Breast epithelium (tissue), 4 donors: Measurements from ENCODE around the gene RAP2B. TPM values are rescaled to one million over a fixed set of nuclear protein-coding genes. Genes with fewer than 3 reads are reported as not detected.

ENCODE experiments used
- DNase-seq, 2 donors: peaks; one replicate each; pipeline ENCODE4 v3.0.0-alpha.2; 2019; ENCODE audit warnings: low spot score in 2 of 2
- H3K27ac ChIP-seq, 2 donors: fragments of 200-600 bp; sonication (generic) in 1 of 2; one replicate each; pipeline ENCODE4 v1.5.1; 2016 to 2019; ENCODE audit warnings: mild to moderate bottlenecking in 1 of 2
- H3K27me3 ChIP-seq, 2 donors: fragments of 200-600 bp; sonication (generic) in 1 of 2; one replicate each; pipeline versions ENCODE4 v1.5.1 to v1.6.0; 2017 to 2019; ENCODE audit warnings: control low read depth in 1 of 2, mild to moderate bottlenecking in 1 of 2
- H3K36me3 ChIP-seq: fragments of 200-600 bp; one replicate; pipeline ENCODE4 v1.5.1; 2019
- H3K4me1 ChIP-seq, 2 donors: fragments of 200-600 bp; sonication (generic); one replicate each; pipeline ENCODE4 v1.5.1; 2016 to 2019; ENCODE audit warnings: control low read depth in 1 of 2
- H3K4me3 ChIP-seq, 3 donors: fragments of 200-600 bp; sonication (generic); 1 replicate in 2 of 3; 2 replicates in 1 of 3; pipeline ENCODE4 v1.5.1; 2016 to 2019; ENCODE audit warnings: mild to moderate bottlenecking in 3 of 3, moderate library complexity in 2 of 3
- H3K9me3 ChIP-seq, 2 donors: fragments of 200-600 bp; sonication (generic) in 1 of 2; one replicate each; pipeline ENCODE4 v1.5.1; 2016 to 2019; ENCODE audit warnings: control low read depth in 1 of 2
- POLR2A ChIP-seq: fragments of 450-650 bp; IDR thresholded peaks from one replicate; pipeline ENCODE4 v1.6.1; 2016; ENCODE audit warnings: antibody characterized with exemption, mild to moderate bottlenecking, moderate library complexity
- POLR2AphosphoS5 ChIP-seq, 3 donors: sonication (generic); formaldehyde crosslinking; IDR thresholded peaks; one replicate each; pipeline ENCODE4 v1.6.1; 2017; ENCODE audit warnings: antibody characterized with exemption in 3 of 3
- intact Hi-C: fragments of 100-400 bp; cut with DNase I; formaldehyde crosslinking; loops from one replicate; pipeline ENCODE4 v1.15.1; 2023; ENCODE audit warnings: low total_unique reads
- total RNA-seq, 3 donors: library from RNA; depleted of rRNA; stranded (reverse); fragments of >200 nt; gene quantifications; one replicate each; pipeline ENCODE4 v1.1.0, GENCODE V29; 2016
- TF ChIP-seq, protein P1 (sequence below), 3 donors: fragments of 450-650 bp; IDR thresholded peaks; one replicate each; pipeline ENCODE4 v1.5.1; 2016 to 2017; ENCODE audit warnings: antibody characterized with exemption in 3 of 3, mild to moderate bottlenecking in 3 of 3, moderate library complexity in 3 of 3

RAP2B gene
- total RNA-seq, 3 donors from 2014 or later, result 6.6 to 21.0 (median 13.5) TPM

- H3K27me3 ChIP-seq, result no peaks in the 10 kb centered on the region
- H3K4me1 ChIP-seq, result no peaks in the 10 kb centered on the region
- H3K9me3 ChIP-seq, result no peaks in the 10 kb centered on the region
- H3K4me3 ChIP-seq, result no peak overlapping the region
- no peaks in the 10 kb centered on the region for H3K36me3 ChIP-seq
- H3K27ac ChIP-seq, result no peak overlapping the region
- no peak for DNase-seq
- TF ChIP-seq POLR2A (no peak), POLR2AphosphoS5 (IDR thresholded peaks at IDR 0.05) (no peak)
- TF ChIP-seq, protein P1, sequence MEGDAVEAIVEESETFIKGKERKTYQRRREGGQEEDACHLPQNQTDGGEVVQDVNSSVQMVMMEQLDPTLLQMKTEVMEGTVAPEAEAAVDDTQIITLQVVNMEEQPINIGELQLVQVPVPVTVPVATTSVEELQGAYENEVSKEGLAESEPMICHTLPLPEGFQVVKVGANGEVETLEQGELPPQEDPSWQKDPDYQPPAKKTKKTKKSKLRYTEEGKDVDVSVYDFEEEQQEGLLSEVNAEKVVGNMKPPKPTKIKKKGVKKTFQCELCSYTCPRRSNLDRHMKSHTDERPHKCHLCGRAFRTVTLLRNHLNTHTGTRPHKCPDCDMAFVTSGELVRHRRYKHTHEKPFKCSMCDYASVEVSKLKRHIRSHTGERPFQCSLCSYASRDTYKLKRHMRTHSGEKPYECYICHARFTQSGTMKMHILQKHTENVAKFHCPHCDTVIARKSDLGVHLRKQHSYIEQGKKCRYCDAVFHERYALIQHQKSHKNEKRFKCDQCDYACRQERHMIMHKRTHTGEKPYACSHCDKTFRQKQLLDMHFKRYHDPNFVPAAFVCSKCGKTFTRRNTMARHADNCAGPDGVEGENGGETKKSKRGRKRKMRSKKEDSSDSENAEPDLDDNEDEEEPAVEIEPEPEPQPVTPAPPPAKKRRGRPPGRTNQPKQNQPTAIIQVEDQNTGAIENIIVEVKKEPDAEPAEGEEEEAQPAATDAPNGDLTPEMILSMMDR (IDR thresholded peaks at IDR 0.05), result no peak
- intact Hi-C loops, result no loop called here
Observed at GRCh38 chr3:153210146-153210545, 48.1 kb downstream of the RAP2B start.

DNA sequence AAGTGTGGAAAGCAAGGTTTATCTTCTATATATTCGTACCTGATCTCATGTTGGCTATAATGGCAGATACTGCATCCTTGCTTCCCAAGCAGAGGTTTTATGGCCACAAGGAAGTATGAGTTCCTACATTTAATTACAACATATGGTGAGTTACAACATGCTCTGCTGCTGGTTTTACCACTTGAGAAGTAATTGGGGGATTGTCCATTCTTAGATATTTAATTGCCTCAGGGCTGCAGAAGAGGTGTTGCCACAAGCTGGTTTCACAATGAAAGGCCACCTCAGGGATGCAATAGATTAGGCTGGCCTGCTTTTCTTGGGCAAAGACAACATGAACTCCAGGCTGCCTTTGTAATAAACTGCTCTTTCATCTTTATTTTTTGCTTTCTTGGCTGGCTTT, 48.6 kb downstream of the RAP2B start:
- H3K36me3 ChIP-seq, result no peaks in the 10 kb centered on the region
- no peak for TF ChIP-seq POLR2A
- no peak for TF ChIP-seq POLR2AphosphoS5 (IDR thresholded peaks at IDR 0.05)
- TF ChIP-seq, protein P1 (IDR thresholded peaks at IDR 0.05), result no peak
- no peak for DNase-seq
- H3K4me3 ChIP-seq, result no peak overlapping the region
- no peaks in the 10 kb centered on the region for H3K4me1 ChIP-seq
- no peaks in the 10 kb centered on the region for H3K27me3 ChIP-seq
- H3K9me3 ChIP-seq, result no peaks in the 10 kb centered on the region
- no peak overlapping the region for H3K27ac ChIP-seq
- intact Hi-C loops, result no loop called here

- DNase-seq, result no peak
- no peaks in the 10 kb centered on the region for H3K27me3 ChIP-seq
Observed at GRCh38 chr3:153215497-153215896, 53.5 kb downstream of the RAP2B start.

DNA sequence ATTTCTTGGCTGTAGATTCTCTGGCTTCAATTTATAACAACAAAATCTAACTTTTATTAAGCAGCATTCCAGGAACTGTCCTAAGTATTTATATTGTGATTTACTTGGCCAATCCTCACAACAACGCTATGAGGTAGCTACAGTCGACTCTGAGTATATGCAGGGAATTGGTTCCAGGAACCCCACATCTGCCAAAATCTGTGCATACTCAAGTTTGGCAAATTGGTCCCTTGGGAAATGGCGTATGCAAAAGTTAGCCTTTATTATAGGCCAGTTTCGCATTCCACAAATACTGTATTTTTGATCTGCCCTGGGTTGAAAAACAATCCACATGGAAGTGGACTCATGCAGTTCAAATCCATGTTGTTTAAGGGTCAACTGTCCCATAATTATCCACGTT, 53.9 kb downstream of the RAP2B start:
- intact Hi-C loops, result no loop called here
- Histone ChIP-seq H3K36me3 (no peaks in the 10 kb centered on the region), H3K4me1 (no peaks in the 10 kb centered on the region), H3K9me3 (no peaks in the 10 kb centered on the region), H3K27me3 (no peaks in the 10 kb centered on the region), H3K27ac (no peak overlapping the region), H3K4me3 (no peak overlapping the region)
- no peak for TF ChIP-seq POLR2A
- no peak for TF ChIP-seq POLR2AphosphoS5 (IDR thresholded peaks at IDR 0.05)
- TF ChIP-seq, protein P1 (IDR thresholded peaks at IDR 0.05), result no peak
- DNase-seq, result no peak

More at GRCh38 chr3:153215497-153215896, 53.5 kb downstream of the RAP2B start:
- no peaks in the 10 kb centered on the region for H3K9me3 ChIP-seq
- TF ChIP-seq, protein P1 (IDR thresholded peaks at IDR 0.05), result no peak
- TF ChIP-seq POLR2AphosphoS5 (IDR thresholded peaks at IDR 0.05) (no peak), POLR2A (no peak)
- intact Hi-C loops, result no loop called here
- H3K27ac ChIP-seq, result no peak overlapping the region
- no peaks in the 10 kb centered on the region for H3K36me3 ChIP-seq
- no peak overlapping the region for H3K4me3 ChIP-seq
- H3K4me1 ChIP-seq, result no peaks in the 10 kb centered on the region

- intact Hi-C loops, result no loop called here
- TF ChIP-seq, protein P1 (IDR thresholded peaks at IDR 0.05), result no peak
- TF ChIP-seq POLR2AphosphoS5 (IDR thresholded peaks at IDR 0.05), result no peak
- Histone ChIP-seq H3K9me3 (no peaks in the 10 kb centered on the region), H3K27ac (no peak overlapping the region), H3K4me1 (no peaks in the 10 kb centered on the region), H3K4me3 (no peak overlapping the region), H3K36me3 (no peaks in the 10 kb centered on the region), H3K27me3 (no peaks in the 10 kb centered on the region)
- no peak for DNase-seq
Observed at GRCh38 chr3:153216928-153217327, 54.9 kb downstream of the RAP2B start.
